ENCODE data around the gene UBE2V1. TPM values are rescaled to one million over a fixed set of nuclear protein-coding genes. Genes with fewer than 3 reads are reported as not detected.

The UBE2V1 gene
- total RNA-seq, 4 donors from 2014 or later, result 58.8 to 86.7 (median 77.3) TPM

GRCh38 chr20:50130356-50130723, 17.4 kb upstream of the UBE2V1 start:
- Histone ChIP-seq H3K4me1 (peaks cover 0 to 13% (median 0%) of the 10 kb centered on the region in 4 donors), H3K36me3 (peaks cover 0 to 82% (median 12%) of the 10 kb centered on the region in 3 donors), H3K4me3 (no peak overlapping the region), H3K27me3 (no peaks in the 10 kb centered on the region), H3K9me3 (no peaks in the 10 kb centered on the region), H3K27ac (no peak overlapping the region)
- TF ChIP-seq POLR2A (IDR thresholded peaks at IDR 0.05), result no peak
- TF ChIP-seq EP300 (IDR thresholded peaks at IDR 0.05), result no peak
- TF ChIP-seq CTCF (IDR thresholded peaks at IDR 0.05), result no peak
- WGBS, 2 donors, result 70 to 88% methylated on average over 1 of the region's 1 CpG
- no peak for DNase-seq (ENCODE audit: low spot score in 2 of 2)

GRCh38 chr20:50129662-50130355, 16.9 kb upstream of the UBE2V1 start:
- no peak for DNase-seq (ENCODE audit: low spot score in 2 of 2)
- H3K27ac ChIP-seq, result no peak overlapping the region

GRCh38 chr20:50128520-50128905, 15.6 kb upstream of the UBE2V1 start:
- no peaks in the 10 kb centered on the region for H3K9me3 ChIP-seq
- peaks cover 0 to 85% (median 18%) of the 10 kb centered on the region in 3 donors for H3K36me3 ChIP-seq
- WGBS, 2 donors, result 87 to 89% methylated on average over 8 of the region's 8 CpGs
- DNase-seq (ENCODE audit: low spot score in 2 of 2), result no peak
- no peaks in the 10 kb centered on the region for H3K27me3 ChIP-seq
- H3K4me1 ChIP-seq, result peaks cover 0 to 7% (median 0%) of the 10 kb centered on the region in 4 donors
- no peak overlapping the region for H3K4me3 ChIP-seq
- TF ChIP-seq CTCF (IDR thresholded peaks at IDR 0.05) (no peak), EP300 (IDR thresholded peaks at IDR 0.05) (no peak), POLR2A (IDR thresholded peaks at IDR 0.05) (no peak)
- H3K27ac ChIP-seq, result no peak overlapping the region

More at GRCh38 chr20:50129662-50130355, 16.9 kb upstream of the UBE2V1 start:
- Histone ChIP-seq H3K9me3 (no peaks in the 10 kb centered on the region), H3K36me3 (peaks cover 0 to 84% (median 13%) of the 10 kb centered on the region in 3 donors), H3K4me3 (no peak overlapping the region), H3K4me1 (peaks cover 0 to 13% (median 0%) of the 10 kb centered on the region in 4 donors), H3K27me3 (no peaks in the 10 kb centered on the region)
- TF ChIP-seq EP300 (IDR thresholded peaks at IDR 0.05), result no peak
- TF ChIP-seq CTCF (IDR thresholded peaks at IDR 0.05), result no peak
- TF ChIP-seq POLR2A (IDR thresholded peaks at IDR 0.05), result no peak
- 88 to 91% methylated on average over 13 of the region's 13 CpGs for WGBS, 2 donors

- peaks cover 0 to 3% (median 0%) of the 10 kb centered on the region in 4 donors for H3K4me1 ChIP-seq
- DNase-seq (ENCODE audit: low spot score in 2 of 2), result no peak
- no peak overlapping the region for H3K27ac ChIP-seq
- WGBS, 2 donors, result 90 to 93% methylated on average over 27 to 28 of the region's 28 CpGs
- no peak for TF ChIP-seq CTCF (IDR thresholded peaks at IDR 0.05)
- no peak for TF ChIP-seq POLR2A (IDR thresholded peaks at IDR 0.05)
- no peak for TF ChIP-seq EP300 (IDR thresholded peaks at IDR 0.05)
- H3K36me3 ChIP-seq, result peaks cover 0 to 85% (median 18%) of the 10 kb centered on the region in 3 donors
- no peaks in the 10 kb centered on the region for H3K27me3 ChIP-seq
- H3K4me3 ChIP-seq, result no peak overlapping the region
- no peaks in the 10 kb centered on the region for H3K9me3 ChIP-seq
Measured at GRCh38 chr20:50127587-50128519, 14.9 kb upstream of the UBE2V1 start.
